ENCODE data around the gene MASP1.
"Not testable (repeated sequence)": the region's sequence is repeated elsewhere in the genome, so short reads cannot be mapped to it uniquely, and the experiment has no call there.

Gene MASP1

GRCh38 chr3:187262360-187262759, 29.2 kb downstream of the MASP1 start:
- Mint-ChIP-seq H3K27me3 (peaks cover 9% of the 10 kb centered on the region), H3K9me3 (ENCODE audit: low read depth) (no peaks in the 10 kb centered on the region), H3K36me3 (no peaks in the 10 kb centered on the region), H3K4me3 (no peak overlapping the region), H3K4me1 (ENCODE audit: low read depth) (no peaks in the 10 kb centered on the region), H3K27ac (no peak overlapping the region)

GRCh38 chr3:187261541-187261969, 30.0 kb downstream of the MASP1 start:
- H3K27ac Mint-ChIP-seq = no peak overlapping the region
- peaks cover 9% of the 10 kb centered on the region for H3K27me3 Mint-ChIP-seq

GRCh38 chr3:187259171-187259570, 32.4 kb downstream of the MASP1 start:
- Mint-ChIP-seq H3K4me3 (no peak overlapping the region), H3K27me3 (peaks cover 5% of the 10 kb centered on the region)

More at GRCh38 chr3:187261541-187261969, 30.0 kb downstream of the MASP1 start:
- H3K4me1 Mint-ChIP-seq (ENCODE audit: low read depth) = no peaks in the 10 kb centered on the region
- no peaks in the 10 kb centered on the region for H3K9me3 Mint-ChIP-seq (ENCODE audit: low read depth)
- no peaks in the 10 kb centered on the region for H3K36me3 Mint-ChIP-seq
- no peak overlapping the region for H3K4me3 Mint-ChIP-seq

GRCh38 chr3:187257992-187258692, 33.4 kb downstream of the MASP1 start:
- Mint-ChIP-seq H3K27ac (no peak overlapping the region), H3K9me3 (ENCODE audit: low read depth) (no peaks in the 10 kb centered on the region), H3K36me3 (no peaks in the 10 kb centered on the region), H3K4me1 (ENCODE audit: low read depth) (no peaks in the 10 kb centered on the region), H3K4me3 (no peak overlapping the region), H3K27me3 (peaks cover 5% of the 10 kb centered on the region)

More at GRCh38 chr3:187259171-187259570, 32.4 kb downstream of the MASP1 start:
- H3K27ac Mint-ChIP-seq = no peak overlapping the region
- no peaks in the 10 kb centered on the region for H3K4me1 Mint-ChIP-seq (ENCODE audit: low read depth)
- H3K36me3 Mint-ChIP-seq = no peaks in the 10 kb centered on the region
- H3K9me3 Mint-ChIP-seq (ENCODE audit: low read depth) = no peaks in the 10 kb centered on the region

- no peaks in the 10 kb centered on the region for H3K4me1 Mint-ChIP-seq (ENCODE audit: low read depth)
- no peak overlapping the region for H3K4me3 Mint-ChIP-seq
- no peaks in the 10 kb centered on the region for H3K9me3 Mint-ChIP-seq (ENCODE audit: low read depth)
- peaks cover 5% of the 10 kb centered on the region for H3K27me3 Mint-ChIP-seq
- H3K36me3 Mint-ChIP-seq = no peaks in the 10 kb centered on the region
- H3K27ac Mint-ChIP-seq = no peak overlapping the region
Observed at GRCh38 chr3:187257471-187257870, 34.1 kb downstream of the MASP1 start.

- Mint-ChIP-seq H3K36me3 (no peaks in the 10 kb centered on the region), H3K9me3 (ENCODE audit: low read depth) (no peaks in the 10 kb centered on the region), H3K4me1 (ENCODE audit: low read depth) (no peaks in the 10 kb centered on the region), H3K27ac (no peak overlapping the region), H3K27me3 (peaks cover 4% of the 10 kb centered on the region), H3K4me3 (no peak overlapping the region)
Observed at GRCh38 chr3:187256051-187256616, 35.4 kb downstream of the MASP1 start.

- H3K4me3 Mint-ChIP-seq = no peak overlapping the region
- no peaks in the 10 kb centered on the region for H3K4me1 Mint-ChIP-seq (ENCODE audit: low read depth)
- H3K27me3 Mint-ChIP-seq = peaks cover 4% of the 10 kb centered on the region
- H3K36me3 Mint-ChIP-seq = no peaks in the 10 kb centered on the region
- H3K9me3 Mint-ChIP-seq (ENCODE audit: low read depth) = no peaks in the 10 kb centered on the region
- no peak overlapping the region for H3K27ac Mint-ChIP-seq
Observed at GRCh38 chr3:187255314-187255713, 36.2 kb downstream of the MASP1 start.

- Mint-ChIP-seq H3K4me1 (ENCODE audit: low read depth) (peaks cover 6% of the 10 kb centered on the region), H3K36me3 (no peaks in the 10 kb centered on the region), H3K27ac (no peak overlapping the region), H3K4me3 (no peak overlapping the region), H3K9me3 (ENCODE audit: low read depth) (no peaks in the 10 kb centered on the region), H3K27me3 (no peaks in the 10 kb centered on the region)
Observed at GRCh38 chr3:187252311-187252710, 39.2 kb downstream of the MASP1 start.

- Mint-ChIP-seq H3K4me3 (no peak overlapping the region), H3K9me3 (ENCODE audit: low read depth) (no peaks in the 10 kb centered on the region), H3K27me3 (no peaks in the 10 kb centered on the region), H3K4me1 (ENCODE audit: low read depth) (peaks cover 11% of the 10 kb centered on the region), H3K27ac (no peak overlapping the region), H3K36me3 (no peaks in the 10 kb centered on the region)
Observed at GRCh38 chr3:187251599-187251998, 39.9 kb downstream of the MASP1 start.

- Mint-ChIP-seq H3K27ac (no peak overlapping the region), H3K36me3 (no peaks in the 10 kb centered on the region), H3K9me3 (ENCODE audit: low read depth) (no peaks in the 10 kb centered on the region), H3K27me3 (no peaks in the 10 kb centered on the region), H3K4me1 (ENCODE audit: low read depth) (peaks cover 11% of the 10 kb centered on the region), H3K4me3 (peak overlapping the region; percentile 6)
Observed at GRCh38 chr3:187247398-187247797, 44.1 kb downstream of the MASP1 start.

- peaks cover 5% of the 10 kb centered on the region for H3K9me3 Mint-ChIP-seq (ENCODE audit: low read depth)
Observed at GRCh38 chr3:187243933-187244524, 47.5 kb downstream of the MASP1 start.

GRCh38 chr3:187242900-187243299, 48.6 kb downstream of the MASP1 start:
- Mint-ChIP-seq H3K4me3 (no peak overlapping the region), H3K27me3 (no peaks in the 10 kb centered on the region), H3K36me3 (no peaks in the 10 kb centered on the region), H3K4me1 (ENCODE audit: low read depth) (peaks cover 10% of the 10 kb centered on the region), H3K9me3 (ENCODE audit: low read depth) (peaks cover 5% of the 10 kb centered on the region), H3K27ac (no peak overlapping the region)

More at GRCh38 chr3:187243933-187244524, 47.5 kb downstream of the MASP1 start:
- no peak overlapping the region for H3K27ac Mint-ChIP-seq
- peaks cover 11% of the 10 kb centered on the region for H3K4me1 Mint-ChIP-seq (ENCODE audit: low read depth)
- H3K27me3 Mint-ChIP-seq = no peaks in the 10 kb centered on the region
- no peak overlapping the region for H3K4me3 Mint-ChIP-seq
- H3K36me3 Mint-ChIP-seq = no peaks in the 10 kb centered on the region

GRCh38 chr3:187242435-187242834, 49.1 kb downstream of the MASP1 start:
- H3K27ac Mint-ChIP-seq = no peak overlapping the region
- H3K4me1 Mint-ChIP-seq (ENCODE audit: low read depth) = peaks cover 6% of the 10 kb centered on the region
- H3K4me3 Mint-ChIP-seq = no peak overlapping the region
- peaks cover 5% of the 10 kb centered on the region for H3K9me3 Mint-ChIP-seq (ENCODE audit: low read depth)
- H3K36me3 Mint-ChIP-seq = no peaks in the 10 kb centered on the region
- no peaks in the 10 kb centered on the region for H3K27me3 Mint-ChIP-seq

- H3K9me3 Mint-ChIP-seq (ENCODE audit: low read depth); H3K27ac Mint-ChIP-seq; H3K4me1 Mint-ChIP-seq (ENCODE audit: low read depth); H3K27me3 Mint-ChIP-seq; H3K36me3 Mint-ChIP-seq; H3K4me3 Mint-ChIP-seq: not testable (repeated sequence)
Observed at GRCh38 chr3:187238835-187239234, 52.7 kb downstream of the MASP1 start.

- Mint-ChIP-seq H3K27me3 (no peaks in the 10 kb centered on the region), H3K4me3 (no peak overlapping the region), H3K36me3 (no peaks in the 10 kb centered on the region), H3K27ac (no peak overlapping the region), H3K4me1 (ENCODE audit: low read depth) (no peaks in the 10 kb centered on the region), H3K9me3 (ENCODE audit: low read depth) (peaks cover 5% of the 10 kb centered on the region)
Observed at GRCh38 chr3:187238239-187238638, 53.3 kb downstream of the MASP1 start.

All from activated naive CD8-positive, alpha-beta T cell (primary cell).